ENCODE measurements around the gene CDH5.

DNA sequence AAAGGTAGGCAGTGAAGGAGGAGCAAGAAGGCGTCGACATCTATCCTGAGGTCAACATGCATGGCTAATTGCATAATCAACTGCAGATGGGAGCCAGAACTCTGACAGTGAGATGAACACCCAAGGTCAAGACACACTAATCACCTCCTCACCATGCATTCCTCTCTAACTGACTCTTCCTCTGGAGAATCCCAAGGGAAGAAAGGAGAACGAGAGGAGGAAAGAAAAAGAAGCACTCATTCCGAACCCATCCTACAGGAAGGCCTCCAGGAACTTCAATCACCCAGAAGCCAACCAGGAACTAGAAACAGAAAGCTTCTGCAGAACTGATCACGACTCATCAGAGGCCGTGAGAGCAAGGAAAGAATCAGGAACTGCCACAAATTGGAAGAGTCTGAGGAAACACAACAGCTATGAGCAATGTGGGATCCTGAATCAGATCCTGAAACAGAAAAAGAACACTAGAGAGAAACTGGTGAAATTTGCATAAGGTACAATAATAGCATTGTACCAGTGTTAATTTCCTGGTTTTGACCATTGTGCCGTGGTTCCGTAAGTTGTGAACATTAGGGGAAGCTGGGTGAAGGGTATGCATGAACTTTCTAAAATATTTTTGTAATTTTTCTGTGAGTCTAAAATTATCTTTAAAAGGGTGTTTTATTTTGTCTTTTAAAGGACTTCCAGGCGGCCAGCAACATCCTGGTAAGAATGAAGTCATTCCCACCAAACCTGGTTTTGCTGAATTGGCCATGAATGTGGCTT is 50.6 kb downstream of the CDH5 start:
- TF ChIP-seq, protein P1, sequence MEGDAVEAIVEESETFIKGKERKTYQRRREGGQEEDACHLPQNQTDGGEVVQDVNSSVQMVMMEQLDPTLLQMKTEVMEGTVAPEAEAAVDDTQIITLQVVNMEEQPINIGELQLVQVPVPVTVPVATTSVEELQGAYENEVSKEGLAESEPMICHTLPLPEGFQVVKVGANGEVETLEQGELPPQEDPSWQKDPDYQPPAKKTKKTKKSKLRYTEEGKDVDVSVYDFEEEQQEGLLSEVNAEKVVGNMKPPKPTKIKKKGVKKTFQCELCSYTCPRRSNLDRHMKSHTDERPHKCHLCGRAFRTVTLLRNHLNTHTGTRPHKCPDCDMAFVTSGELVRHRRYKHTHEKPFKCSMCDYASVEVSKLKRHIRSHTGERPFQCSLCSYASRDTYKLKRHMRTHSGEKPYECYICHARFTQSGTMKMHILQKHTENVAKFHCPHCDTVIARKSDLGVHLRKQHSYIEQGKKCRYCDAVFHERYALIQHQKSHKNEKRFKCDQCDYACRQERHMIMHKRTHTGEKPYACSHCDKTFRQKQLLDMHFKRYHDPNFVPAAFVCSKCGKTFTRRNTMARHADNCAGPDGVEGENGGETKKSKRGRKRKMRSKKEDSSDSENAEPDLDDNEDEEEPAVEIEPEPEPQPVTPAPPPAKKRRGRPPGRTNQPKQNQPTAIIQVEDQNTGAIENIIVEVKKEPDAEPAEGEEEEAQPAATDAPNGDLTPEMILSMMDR (IDR thresholded peaks at IDR 0.05), result no peak
- TF ChIP-seq POLR2A (IDR thresholded peaks at IDR 0.05), result no peak
